K562 (cell line): ENCODE data around the gene CTTNBP2.

Source experiments
- BRF1 ChIP-seq: IDR thresholded peaks from 3 replicates; pipeline ENCODE4 v1.6.1; 2011; ENCODE audit warnings: borderline replicate concordance, mild to moderate bottlenecking; ENCODE audit not compliant: insufficient read length; ENCODE audit errors: extremely low read depth
- HNRNPLL ChIP-seq: fragments of 200-400 bp; formaldehyde crosslinking; IDR thresholded peaks from 2 replicates; pipeline ENCODE4 v1.6.1; 2017; ENCODE audit warnings: low read length, low read depth, mild to moderate bottlenecking; ENCODE audit not compliant: poor library complexity, severe bottlenecking
- NR2C2 ChIP-seq, 2 experiments: fragments of 200-800 bp in 1 of 2; sonication (Bioruptor generic) in 1 of 2; sonication (generic) in 1 of 2; formaldehyde crosslinking in 1 of 2; IDR thresholded peaks; 2 replicates each; pipeline versions ENCODE4 v1.6.1 to v1.8.0; 2016 to 2022; ENCODE audit warnings: mild to moderate bottlenecking in 1 of 2, missing compliant biosample characterization in 1 of 2, missing genetic modification characterization in 1 of 2, missing genetic modification reagents in 1 of 2
- NRF1 ChIP-seq, 2 experiments: fragments of 450-650 bp; IDR thresholded peaks in 1 of 2; conservative IDR thresholded peaks in 1 of 2; 2 replicates each; pipeline ENCODE4 v1.6.1; 2014; ENCODE audit warnings: mild to moderate bottlenecking in 2 of 2
- POU5F1 ChIP-seq: fragments of 150-350 bp; IDR thresholded peaks from 2 replicates; pipeline ENCODE4 v1.6.1; 2014; ENCODE audit warnings: borderline replicate concordance, low read length, low read depth, mild to moderate bottlenecking; ENCODE audit not compliant: partially characterized antibody
- SIN3A ChIP-seq, 2 experiments: fragments of 150-350 bp in 1 of 2; IDR thresholded peaks; 2 replicates each; pipeline ENCODE4 v1.6.1; 2011 to 2016; ENCODE audit warnings: borderline replicate concordance in 2 of 2, low read depth in 2 of 2, low read length in 2 of 2, mild to moderate bottlenecking in 2 of 2, moderate library complexity in 2 of 2; ENCODE audit not compliant: control insufficient read depth in 1 of 2
- SP1 ChIP-seq: sonication (generic); formaldehyde crosslinking; IDR thresholded peaks from 2 replicates; pipeline ENCODE4 v1.8.1; 2022; ENCODE audit warnings: mild to moderate bottlenecking, missing genetic modification reagents
- XRCC4 ChIP-seq: IDR thresholded peaks from one replicate; pipeline ENCODE4 v1.6.1; 2011; ENCODE audit not compliant: insufficient read depth, insufficient read length; ENCODE audit errors: extremely low read depth
- TF ChIP-seq, protein P1 (sequence below): sonication (generic); formaldehyde crosslinking; IDR thresholded peaks from 2 replicates; pipeline ENCODE4 v1.8.1; 2022; ENCODE audit warnings: missing genetic modification reagents
- TF ChIP-seq, protein P2 (sequence below): fragments of 450-650 bp; IDR thresholded peaks from 2 replicates; pipeline ENCODE4 v1.6.1; 2017; ENCODE audit warnings: antibody characterized with exemption, mild to moderate bottlenecking
- TF ChIP-seq, protein P3 (sequence below), 3 experiments: IDR thresholded peaks in 2 of 3; conservative IDR thresholded peaks in 1 of 3; 2 replicates each; pipeline ENCODE4 v1.5.1; 2011 to 2012; ENCODE audit warnings: low read length in 3 of 3, mild to moderate bottlenecking in 3 of 3, control low read depth in 2 of 3, improper control_type of control experiment in 1 of 3, inconsistent platforms in 1 of 3, low read depth in 1 of 3, mixed read lengths in 1 of 3, moderate library complexity in 1 of 3; ENCODE audit not compliant: insufficient read depth in 2 of 3
- TF ChIP-seq, protein P4 (sequence below): sonication (generic); formaldehyde crosslinking; IDR thresholded peaks from 2 replicates; pipeline ENCODE4 v1.8.1; 2023; ENCODE audit warnings: mild to moderate bottlenecking, missing genetic modification reagents

DNA sequence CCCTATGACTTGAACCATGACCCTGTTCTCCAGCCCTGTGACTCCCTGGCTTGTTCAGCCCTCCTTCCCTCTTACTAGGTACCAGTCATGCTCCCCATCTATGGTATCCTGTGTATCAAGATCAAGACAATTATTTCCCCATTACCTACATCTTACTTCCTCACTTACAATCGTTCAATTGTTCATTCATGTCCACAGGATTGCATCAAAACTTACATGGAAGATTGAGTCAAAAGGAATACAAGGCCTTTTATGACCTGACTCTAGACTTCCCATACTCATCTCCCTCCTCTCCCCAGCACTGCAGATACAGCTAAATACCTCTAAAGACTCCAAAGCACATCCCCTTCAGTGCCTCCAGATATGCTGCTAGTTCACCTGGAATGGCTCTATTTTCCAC lies 109.2 kb downstream of the CTTNBP2 start:
- no peak for TF ChIP-seq SIN3A (IDR thresholded peaks at IDR 0.05; ENCODE audit: borderline replicate concordance in 2 of 2, control insufficient read depth in 1 of 2, low read depth in 2 of 2, low read length in 2 of 2)
- TF ChIP-seq, protein P1, sequence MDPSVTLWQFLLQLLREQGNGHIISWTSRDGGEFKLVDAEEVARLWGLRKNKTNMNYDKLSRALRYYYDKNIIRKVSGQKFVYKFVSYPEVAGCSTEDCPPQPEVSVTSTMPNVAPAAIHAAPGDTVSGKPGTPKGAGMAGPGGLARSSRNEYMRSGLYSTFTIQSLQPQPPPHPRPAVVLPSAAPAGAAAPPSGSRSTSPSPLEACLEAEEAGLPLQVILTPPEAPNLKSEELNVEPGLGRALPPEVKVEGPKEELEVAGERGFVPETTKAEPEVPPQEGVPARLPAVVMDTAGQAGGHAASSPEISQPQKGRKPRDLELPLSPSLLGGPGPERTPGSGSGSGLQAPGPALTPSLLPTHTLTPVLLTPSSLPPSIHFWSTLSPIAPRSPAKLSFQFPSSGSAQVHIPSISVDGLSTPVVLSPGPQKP (CRISPR knock-in tag): no peak
- no peak for TF ChIP-seq NR2C2 (CRISPR knock-in tag; IDR thresholded peaks at IDR 0.05)
- TF ChIP-seq NR2C2 (tag; IDR thresholded peaks at IDR 0.05): no peak
- TF ChIP-seq, protein P2, sequence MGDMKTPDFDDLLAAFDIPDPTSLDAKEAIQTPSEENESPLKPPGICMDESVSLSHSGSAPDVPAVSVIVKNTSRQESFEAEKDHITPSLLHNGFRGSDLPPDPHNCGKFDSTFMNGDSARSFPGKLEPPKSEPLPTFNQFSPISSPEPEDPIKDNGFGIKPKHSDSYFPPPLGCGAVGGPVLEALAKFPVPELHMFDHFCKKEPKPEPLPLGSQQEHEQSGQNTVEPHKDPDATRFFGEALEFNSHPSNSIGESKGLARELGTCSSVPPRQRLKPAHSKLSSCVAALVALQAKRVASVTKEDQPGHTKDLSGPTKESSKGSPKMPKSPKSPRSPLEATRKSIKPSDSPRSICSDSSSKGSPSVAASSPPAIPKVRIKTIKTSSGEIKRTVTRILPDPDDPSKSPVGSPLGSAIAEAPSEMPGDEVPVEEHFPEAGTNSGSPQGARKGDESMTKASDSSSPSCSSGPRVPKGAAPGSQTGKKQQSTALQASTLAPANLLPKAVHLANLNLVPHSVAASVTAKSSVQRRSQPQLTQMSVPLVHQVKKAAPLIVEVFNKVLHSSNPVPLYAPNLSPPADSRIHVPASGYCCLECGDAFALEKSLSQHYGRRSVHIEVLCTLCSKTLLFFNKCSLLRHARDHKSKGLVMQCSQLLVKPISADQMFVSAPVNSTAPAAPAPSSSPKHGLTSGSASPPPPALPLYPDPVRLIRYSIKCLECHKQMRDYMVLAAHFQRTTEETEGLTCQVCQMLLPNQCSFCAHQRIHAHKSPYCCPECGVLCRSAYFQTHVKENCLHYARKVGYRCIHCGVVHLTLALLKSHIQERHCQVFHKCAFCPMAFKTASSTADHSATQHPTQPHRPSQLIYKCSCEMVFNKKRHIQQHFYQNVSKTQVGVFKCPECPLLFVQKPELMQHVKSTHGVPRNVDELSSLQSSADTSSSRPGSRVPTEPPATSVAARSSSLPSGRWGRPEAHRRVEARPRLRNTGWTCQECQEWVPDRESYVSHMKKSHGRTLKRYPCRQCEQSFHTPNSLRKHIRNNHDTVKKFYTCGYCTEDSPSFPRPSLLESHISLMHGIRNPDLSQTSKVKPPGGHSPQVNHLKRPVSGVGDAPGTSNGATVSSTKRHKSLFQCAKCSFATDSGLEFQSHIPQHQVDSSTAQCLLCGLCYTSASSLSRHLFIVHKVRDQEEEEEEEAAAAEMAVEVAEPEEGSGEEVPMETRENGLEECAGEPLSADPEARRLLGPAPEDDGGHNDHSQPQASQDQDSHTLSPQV: no peak
- TF ChIP-seq, protein P3, sequence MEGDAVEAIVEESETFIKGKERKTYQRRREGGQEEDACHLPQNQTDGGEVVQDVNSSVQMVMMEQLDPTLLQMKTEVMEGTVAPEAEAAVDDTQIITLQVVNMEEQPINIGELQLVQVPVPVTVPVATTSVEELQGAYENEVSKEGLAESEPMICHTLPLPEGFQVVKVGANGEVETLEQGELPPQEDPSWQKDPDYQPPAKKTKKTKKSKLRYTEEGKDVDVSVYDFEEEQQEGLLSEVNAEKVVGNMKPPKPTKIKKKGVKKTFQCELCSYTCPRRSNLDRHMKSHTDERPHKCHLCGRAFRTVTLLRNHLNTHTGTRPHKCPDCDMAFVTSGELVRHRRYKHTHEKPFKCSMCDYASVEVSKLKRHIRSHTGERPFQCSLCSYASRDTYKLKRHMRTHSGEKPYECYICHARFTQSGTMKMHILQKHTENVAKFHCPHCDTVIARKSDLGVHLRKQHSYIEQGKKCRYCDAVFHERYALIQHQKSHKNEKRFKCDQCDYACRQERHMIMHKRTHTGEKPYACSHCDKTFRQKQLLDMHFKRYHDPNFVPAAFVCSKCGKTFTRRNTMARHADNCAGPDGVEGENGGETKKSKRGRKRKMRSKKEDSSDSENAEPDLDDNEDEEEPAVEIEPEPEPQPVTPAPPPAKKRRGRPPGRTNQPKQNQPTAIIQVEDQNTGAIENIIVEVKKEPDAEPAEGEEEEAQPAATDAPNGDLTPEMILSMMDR (IDR thresholded peaks at IDR 0.05 in 2 of 3, conservative IDR thresholded peaks at IDR 0.05 in 1 of 3; ENCODE audit: insufficient read depth in 2 of 3, low read depth in 1 of 3, low read length in 3 of 3): no peak
- no peak for TF ChIP-seq XRCC4
- TF ChIP-seq NRF1 (conservative IDR thresholded peaks at IDR 0.05 in 1 of 2, IDR thresholded peaks at IDR 0.05 in 1 of 2): no peak
- TF ChIP-seq, protein P4, sequence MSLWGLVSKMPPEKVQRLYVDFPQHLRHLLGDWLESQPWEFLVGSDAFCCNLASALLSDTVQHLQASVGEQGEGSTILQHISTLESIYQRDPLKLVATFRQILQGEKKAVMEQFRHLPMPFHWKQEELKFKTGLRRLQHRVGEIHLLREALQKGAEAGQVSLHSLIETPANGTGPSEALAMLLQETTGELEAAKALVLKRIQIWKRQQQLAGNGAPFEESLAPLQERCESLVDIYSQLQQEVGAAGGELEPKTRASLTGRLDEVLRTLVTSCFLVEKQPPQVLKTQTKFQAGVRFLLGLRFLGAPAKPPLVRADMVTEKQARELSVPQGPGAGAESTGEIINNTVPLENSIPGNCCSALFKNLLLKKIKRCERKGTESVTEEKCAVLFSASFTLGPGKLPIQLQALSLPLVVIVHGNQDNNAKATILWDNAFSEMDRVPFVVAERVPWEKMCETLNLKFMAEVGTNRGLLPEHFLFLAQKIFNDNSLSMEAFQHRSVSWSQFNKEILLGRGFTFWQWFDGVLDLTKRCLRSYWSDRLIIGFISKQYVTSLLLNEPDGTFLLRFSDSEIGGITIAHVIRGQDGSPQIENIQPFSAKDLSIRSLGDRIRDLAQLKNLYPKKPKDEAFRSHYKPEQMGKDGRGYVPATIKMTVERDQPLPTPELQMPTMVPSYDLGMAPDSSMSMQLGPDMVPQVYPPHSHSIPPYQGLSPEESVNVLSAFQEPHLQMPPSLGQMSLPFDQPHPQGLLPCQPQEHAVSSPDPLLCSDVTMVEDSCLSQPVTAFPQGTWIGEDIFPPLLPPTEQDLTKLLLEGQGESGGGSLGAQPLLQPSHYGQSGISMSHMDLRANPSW (CRISPR knock-in tag): no peak
- no peak for TF ChIP-seq BRF1
- no peak for TF ChIP-seq POU5F1
- no peak for TF ChIP-seq SP1 (CRISPR knock-in tag)
- TF ChIP-seq HNRNPLL: no peak
